ENCODE data around the gene KNDC1. TPM values are rescaled to one million over a fixed set of nuclear protein-coding genes. Genes with fewer than 3 reads are reported as not detected.

The KNDC1 gene
- polyA plus RNA-seq, 1 donor from 2014 or later: 4.3 TPM

GRCh38 chr10:133238466-133238804, 78.4 kb downstream of the KNDC1 start:
- H3K4me2 ChIP-seq (ENCODE audit: low read length): no peak overlapping the region

GRCh38 chr10:133239990-133240389, 80.0 kb downstream of the KNDC1 start:
- no peaks in the 10 kb centered on the region for H3K79me2 ChIP-seq (replicated peaks; ENCODE audit: insufficient read depth, low read length)
- no peak overlapping the region for H2AFZ ChIP-seq (ENCODE audit: low read depth, low read length)
- H3K27ac ChIP-seq (ENCODE audit: low read length): no peak overlapping the region
- no peak overlapping the region for H3K4me3 ChIP-seq (ENCODE audit: low read length)
- no peaks in the 10 kb centered on the region for H4K20me1 ChIP-seq (ENCODE audit: insufficient read depth)
- H3K9me3 ChIP-seq (ENCODE audit: low read length): no peaks in the 10 kb centered on the region
- H3F3A ChIP-seq (ENCODE audit: insufficient read depth, low read length, poor library complexity, severe bottlenecking): no peaks in the 10 kb centered on the region
- H3K27me3 ChIP-seq (ENCODE audit: insufficient read depth, low read depth, low read length): peaks cover 47% of the 10 kb centered on the region
- no peak overlapping the region for H3K9ac ChIP-seq (ENCODE audit: low read length)
- no peaks in the 10 kb centered on the region for H3K36me3 ChIP-seq (ENCODE audit: insufficient read depth, low read length)
- no peak overlapping the region for H3K4me2 ChIP-seq (ENCODE audit: low read length)
- no peaks in the 10 kb centered on the region for H3K9me2 ChIP-seq (ENCODE audit: insufficient read depth, low read length)
- TF ChIP-seq EZH2 (IDR thresholded peaks at IDR 0.05; ENCODE audit: borderline replicate concordance, insufficient read depth, low read length, poor library complexity, severe bottlenecking) (no peak), SMC3 (conservative IDR thresholded peaks at IDR 0.05; ENCODE audit: poor library complexity) (no peak), POLR2AphosphoS5 (IDR thresholded peaks at IDR 0.05) (no peak), REST (IDR thresholded peaks at IDR 0.05; ENCODE audit: borderline replicate concordance) (no peak), MXI1 (conservative IDR thresholded peaks at IDR 0.05; ENCODE audit: poor library complexity, severe bottlenecking) (no peak), EP300 (conservative IDR thresholded peaks at IDR 0.05; ENCODE audit: poor library complexity, severe bottlenecking) (no peak), RAD21 (conservative IDR thresholded peaks at IDR 0.05) (no peak)

More at GRCh38 chr10:133238466-133238804, 78.4 kb downstream of the KNDC1 start:
- Histone ChIP-seq H3K9ac (ENCODE audit: low read length) (no peak overlapping the region), H3K9me2 (ENCODE audit: insufficient read depth, low read length) (no peaks in the 10 kb centered on the region), H2AFZ (ENCODE audit: low read depth, low read length) (no peak overlapping the region), H3K4me3 (ENCODE audit: low read length) (no peak overlapping the region), H3K79me2 (replicated peaks; ENCODE audit: insufficient read depth, low read length) (no peaks in the 10 kb centered on the region), H4K20me1 (ENCODE audit: insufficient read depth) (no peaks in the 10 kb centered on the region), H3K36me3 (ENCODE audit: insufficient read depth, low read length) (no peaks in the 10 kb centered on the region), H3K27ac (ENCODE audit: low read length) (no peak overlapping the region), H3K27me3 (ENCODE audit: insufficient read depth, low read depth, low read length) (peaks cover 57% of the 10 kb centered on the region), H3F3A (ENCODE audit: insufficient read depth, low read length, poor library complexity, severe bottlenecking) (no peaks in the 10 kb centered on the region), H3K9me3 (ENCODE audit: low read length) (no peaks in the 10 kb centered on the region)
- TF ChIP-seq POLR2AphosphoS5 (IDR thresholded peaks at IDR 0.05) (no peak), REST (IDR thresholded peaks at IDR 0.05; ENCODE audit: borderline replicate concordance) (no peak), CTCF (IDR thresholded peaks at IDR 0.05; ENCODE audit: poor library complexity, severe bottlenecking) (no peak), EP300 (conservative IDR thresholded peaks at IDR 0.05; ENCODE audit: poor library complexity, severe bottlenecking) (no peak), TAF1 (IDR thresholded peaks at IDR 0.05; ENCODE audit: low read depth) (no peak), MXI1 (conservative IDR thresholded peaks at IDR 0.05; ENCODE audit: poor library complexity, severe bottlenecking) (no peak), EZH2 (IDR thresholded peaks at IDR 0.05; ENCODE audit: borderline replicate concordance, insufficient read depth, low read length, poor library complexity, severe bottlenecking) (no peak), RAD21 (conservative IDR thresholded peaks at IDR 0.05) (no peak), SMC3 (conservative IDR thresholded peaks at IDR 0.05; ENCODE audit: poor library complexity) (no peak)
